ENCODE measurements around the gene AGO1. TPM values are rescaled to one million over a fixed set of nuclear protein-coding genes. Genes with fewer than 3 reads are reported as not detected.
"Not testable (repeated sequence)": the region's sequence is repeated elsewhere in the genome, so short reads cannot be mapped to it uniquely, and the experiment has no call there.

Gene AGO1
- total RNA-seq, 1 donor from 2014 or later: 12.4 TPM

- DNase-seq (ENCODE audit: low read depth, low spot score): no peak
Measured at GRCh38 chr1:35915693-35916092, 32.7 kb downstream of the AGO1 start.

GRCh38 chr1:35923791-35924221 is 40.8 kb downstream of the AGO1 start:
- DNase-seq (ENCODE audit: low read depth, low spot score): no peak

- DNase-seq (ENCODE audit: low read depth, low spot score): no peak
Measured at GRCh38 chr1:35924838-35925237, 41.8 kb downstream of the AGO1 start.

GRCh38 chr1:35925741-35926140 is 42.7 kb downstream of the AGO1 start:
- no peak for DNase-seq (ENCODE audit: low read depth, low spot score)

GRCh38 chr1:35927472-35927871 is 44.5 kb downstream of the AGO1 start:
- DNase-seq (ENCODE audit: low read depth, low spot score): no peak

- no peak for DNase-seq (ENCODE audit: low read depth, low spot score)
Measured at GRCh38 chr1:35929730-35930592, 47.0 kb downstream of the AGO1 start.

GRCh38 chr1:35930593-35931445 is 47.8 kb downstream of the AGO1 start, which contains the start of gene AGO3:
Gene AGO3 (plus strand): TSS chr1:35931105. CDS start chr1:35931427, 322 bp downstream.
- DNase-seq (ENCODE audit: low read depth, low spot score): no peak

GRCh38 chr1:35931446-35932157 is 48.6 kb downstream of the AGO1 start:
- no peak for DNase-seq (ENCODE audit: low read depth, low spot score)

- DNase-seq (ENCODE audit: low read depth, low spot score): no peak
Measured at GRCh38 chr1:35932158-35932636, 49.2 kb downstream of the AGO1 start.

GRCh38 chr1:35932941-35933340 is 49.9 kb downstream of the AGO1 start:
- no peak for DNase-seq (ENCODE audit: low read depth, low spot score)

- DNase-seq (ENCODE audit: low read depth, low spot score): no peak
Measured at GRCh38 chr1:35935442-35936388, 52.7 kb downstream of the AGO1 start.

- no peak for DNase-seq (ENCODE audit: low read depth, low spot score)
Measured at GRCh38 chr1:35936838-35937237, 53.8 kb downstream of the AGO1 start.

- no peak for DNase-seq (ENCODE audit: low read depth, low spot score)
Measured at GRCh38 chr1:35939484-35939883, 56.5 kb downstream of the AGO1 start.

- no peak for DNase-seq (ENCODE audit: low read depth, low spot score)
Measured at GRCh38 chr1:35945327-35945726, 62.3 kb downstream of the AGO1 start.

GRCh38 chr1:35947547-35947946 is 64.5 kb downstream of the AGO1 start:
- DNase-seq (ENCODE audit: low read depth, low spot score): no peak

GRCh38 chr1:35958558-35958957 is 75.5 kb downstream of the AGO1 start:
- no peak for DNase-seq (ENCODE audit: low read depth, low spot score)

GRCh38 chr1:35959304-35959703 is 76.3 kb downstream of the AGO1 start:
- no peak for DNase-seq (ENCODE audit: low read depth, low spot score)

- DNase-seq (ENCODE audit: low read depth, low spot score): no peak
Measured at GRCh38 chr1:35962952-35963351, 79.9 kb downstream of the AGO1 start.

GRCh38 chr1:35964277-35964676 is 81.3 kb downstream of the AGO1 start:
- not testable (repeated sequence) for DNase-seq (ENCODE audit: low read depth, low spot score)

- no peak for DNase-seq (ENCODE audit: low read depth, low spot score)
Measured at GRCh38 chr1:35968396-35968795, 85.4 kb downstream of the AGO1 start.

Measured in pulmonary artery endothelial cell (primary cell).